ENCODE results near the gene MYOCD.

DNA sequence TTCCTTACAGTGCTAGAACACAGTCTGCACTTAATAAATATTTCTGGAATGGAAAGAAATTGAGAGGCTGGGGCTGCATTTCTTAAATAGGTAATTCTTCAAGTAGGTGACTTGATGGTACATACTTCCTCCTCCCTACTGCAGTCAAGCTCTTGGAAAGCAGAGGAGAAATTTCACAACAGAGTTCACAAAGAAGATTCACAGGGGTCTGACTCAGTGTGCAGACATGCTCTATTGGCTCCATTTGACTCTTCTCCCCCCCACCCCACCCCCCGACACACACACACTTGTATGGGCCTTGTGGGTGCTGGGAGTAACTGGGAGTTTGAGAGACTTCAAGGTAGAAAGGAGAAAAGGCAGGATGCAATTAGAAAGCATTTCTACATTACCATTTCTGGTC, 6.2 kb upstream of the MYOCD start:
- TF ChIP-seq, protein P1, sequence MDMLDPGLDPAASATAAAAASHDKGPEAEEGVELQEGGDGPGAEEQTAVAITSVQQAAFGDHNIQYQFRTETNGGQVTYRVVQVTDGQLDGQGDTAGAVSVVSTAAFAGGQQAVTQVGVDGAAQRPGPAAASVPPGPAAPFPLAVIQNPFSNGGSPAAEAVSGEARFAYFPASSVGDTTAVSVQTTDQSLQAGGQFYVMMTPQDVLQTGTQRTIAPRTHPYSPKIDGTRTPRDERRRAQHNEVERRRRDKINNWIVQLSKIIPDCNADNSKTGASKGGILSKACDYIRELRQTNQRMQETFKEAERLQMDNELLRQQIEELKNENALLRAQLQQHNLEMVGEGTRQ (IDR thresholded peaks at IDR 0.05): no peak
- TF ChIP-seq, protein P2, sequence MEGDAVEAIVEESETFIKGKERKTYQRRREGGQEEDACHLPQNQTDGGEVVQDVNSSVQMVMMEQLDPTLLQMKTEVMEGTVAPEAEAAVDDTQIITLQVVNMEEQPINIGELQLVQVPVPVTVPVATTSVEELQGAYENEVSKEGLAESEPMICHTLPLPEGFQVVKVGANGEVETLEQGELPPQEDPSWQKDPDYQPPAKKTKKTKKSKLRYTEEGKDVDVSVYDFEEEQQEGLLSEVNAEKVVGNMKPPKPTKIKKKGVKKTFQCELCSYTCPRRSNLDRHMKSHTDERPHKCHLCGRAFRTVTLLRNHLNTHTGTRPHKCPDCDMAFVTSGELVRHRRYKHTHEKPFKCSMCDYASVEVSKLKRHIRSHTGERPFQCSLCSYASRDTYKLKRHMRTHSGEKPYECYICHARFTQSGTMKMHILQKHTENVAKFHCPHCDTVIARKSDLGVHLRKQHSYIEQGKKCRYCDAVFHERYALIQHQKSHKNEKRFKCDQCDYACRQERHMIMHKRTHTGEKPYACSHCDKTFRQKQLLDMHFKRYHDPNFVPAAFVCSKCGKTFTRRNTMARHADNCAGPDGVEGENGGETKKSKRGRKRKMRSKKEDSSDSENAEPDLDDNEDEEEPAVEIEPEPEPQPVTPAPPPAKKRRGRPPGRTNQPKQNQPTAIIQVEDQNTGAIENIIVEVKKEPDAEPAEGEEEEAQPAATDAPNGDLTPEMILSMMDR (IDR thresholded peaks at IDR 0.05): no peak
- no peak for TF ChIP-seq RCOR1 (IDR thresholded peaks at IDR 0.05; ENCODE audit: low read depth, low read length)

All from A549 (cell line).